Kidney epithelial cell (primary cell): ENCODE results near the gene DIP2A. TPM values are rescaled to one million over a fixed set of nuclear protein-coding genes. Genes with fewer than 3 reads are reported as not detected.

ENCODE experiments used
- DNase-seq: peaks from one replicate; pipeline ENCODE4 v3.0.0-alpha.2; 2010; ENCODE audit warnings: low read depth
- H3K27me3 ChIP-seq: 2 replicates; pipeline ENCODE4 v1.6.0; 2011; ENCODE audit warnings: low read length; ENCODE audit not compliant: control insufficient read depth, insufficient read depth
- H3K36me3 ChIP-seq: 2 replicates; pipeline ENCODE4 v1.5.1; 2011; ENCODE audit warnings: low read length; ENCODE audit not compliant: control insufficient read depth, insufficient read depth
- H3K4me3 ChIP-seq: 2 replicates; pipeline ENCODE4 v1.5.1; 2011; ENCODE audit warnings: low read depth, mild to moderate bottlenecking, control low read depth, low read length
- total RNA-seq: library from RNA; depleted of rRNA; stranded (reverse); fragments of >200 nt; gene quantifications from 2 replicates; pipeline ENCODE4 v1.2.3, GENCODE V29; 2015
- TF ChIP-seq, protein P1 (sequence below): IDR thresholded peaks from 2 replicates; pipeline ENCODE4 v1.5.1; 2011; ENCODE audit warnings: mild to moderate bottlenecking, moderate library complexity, low read length, control low read depth, inconsistent platforms; ENCODE audit not compliant: insufficient read depth, poor library complexity, severe bottlenecking

Gene DIP2A
- total RNA-seq, 1 donor from 2014 or later = 16.0 TPM

DNA sequence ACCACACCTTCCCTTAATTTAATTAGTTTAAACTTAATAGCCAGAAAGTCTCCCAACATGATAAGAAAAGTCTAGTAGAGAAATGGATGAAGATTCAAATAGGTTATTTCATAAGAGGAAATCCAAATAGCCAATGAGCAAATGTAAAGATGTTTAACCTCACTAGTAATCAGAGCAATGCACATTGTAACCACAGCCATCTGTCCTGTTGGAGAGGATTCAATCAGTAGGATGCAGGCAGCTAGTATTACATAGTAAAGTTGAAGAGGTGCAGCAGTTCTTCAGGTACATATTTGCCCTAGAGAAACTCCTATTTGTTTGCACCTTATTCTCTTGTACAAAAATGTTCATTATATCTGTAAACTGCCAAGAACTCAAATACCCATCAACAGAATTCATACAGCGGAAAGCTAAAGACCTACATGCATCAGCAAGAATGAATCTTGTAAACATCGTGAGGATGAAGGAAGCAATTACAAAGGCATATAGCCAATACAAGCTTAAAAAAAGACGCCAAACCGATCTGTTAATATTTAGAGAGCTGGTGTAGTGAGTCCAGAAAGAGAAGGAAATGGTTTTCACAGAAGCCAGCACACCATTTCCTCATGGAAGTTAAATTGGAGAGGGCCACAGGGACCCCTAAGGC, 27.9 kb downstream of the DIP2A start:
- TF ChIP-seq, protein P1, sequence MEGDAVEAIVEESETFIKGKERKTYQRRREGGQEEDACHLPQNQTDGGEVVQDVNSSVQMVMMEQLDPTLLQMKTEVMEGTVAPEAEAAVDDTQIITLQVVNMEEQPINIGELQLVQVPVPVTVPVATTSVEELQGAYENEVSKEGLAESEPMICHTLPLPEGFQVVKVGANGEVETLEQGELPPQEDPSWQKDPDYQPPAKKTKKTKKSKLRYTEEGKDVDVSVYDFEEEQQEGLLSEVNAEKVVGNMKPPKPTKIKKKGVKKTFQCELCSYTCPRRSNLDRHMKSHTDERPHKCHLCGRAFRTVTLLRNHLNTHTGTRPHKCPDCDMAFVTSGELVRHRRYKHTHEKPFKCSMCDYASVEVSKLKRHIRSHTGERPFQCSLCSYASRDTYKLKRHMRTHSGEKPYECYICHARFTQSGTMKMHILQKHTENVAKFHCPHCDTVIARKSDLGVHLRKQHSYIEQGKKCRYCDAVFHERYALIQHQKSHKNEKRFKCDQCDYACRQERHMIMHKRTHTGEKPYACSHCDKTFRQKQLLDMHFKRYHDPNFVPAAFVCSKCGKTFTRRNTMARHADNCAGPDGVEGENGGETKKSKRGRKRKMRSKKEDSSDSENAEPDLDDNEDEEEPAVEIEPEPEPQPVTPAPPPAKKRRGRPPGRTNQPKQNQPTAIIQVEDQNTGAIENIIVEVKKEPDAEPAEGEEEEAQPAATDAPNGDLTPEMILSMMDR = no peak
- Histone ChIP-seq H3K4me3 (no peak overlapping the region), H3K36me3 (no peaks in the 10 kb centered on the region), H3K27me3 (no peaks in the 10 kb centered on the region)
- no peak for DNase-seq

DNA sequence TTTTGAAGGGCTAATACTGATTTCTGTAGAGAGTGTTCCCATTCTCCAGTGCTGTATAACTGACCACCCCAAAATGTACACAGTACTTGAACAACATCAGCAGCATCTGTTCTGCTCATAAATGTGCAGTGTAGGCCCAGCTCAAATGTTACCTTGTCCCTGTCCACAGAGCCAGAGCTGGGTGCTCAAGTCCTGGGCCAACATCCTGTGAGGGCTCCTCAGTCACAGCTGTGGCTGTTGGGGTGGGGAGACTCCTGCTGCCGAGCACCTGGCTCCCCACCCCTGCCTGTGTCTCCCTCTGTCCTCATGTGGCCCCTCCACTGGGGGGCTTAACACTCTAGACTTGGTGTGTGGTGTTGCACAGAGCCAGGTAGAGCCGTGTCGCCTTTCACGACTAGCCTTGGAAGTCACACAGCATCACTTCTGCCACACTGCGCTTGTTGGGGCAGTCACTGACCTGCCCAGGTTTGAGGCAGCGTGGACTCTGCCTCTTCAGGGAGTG, 30.5 kb downstream of the DIP2A start:
- Histone ChIP-seq H3K4me3 (no peak overlapping the region), H3K36me3 (no peaks in the 10 kb centered on the region), H3K27me3 (no peaks in the 10 kb centered on the region)
- no peak for DNase-seq
- TF ChIP-seq, protein P1 = no peak

DNA sequence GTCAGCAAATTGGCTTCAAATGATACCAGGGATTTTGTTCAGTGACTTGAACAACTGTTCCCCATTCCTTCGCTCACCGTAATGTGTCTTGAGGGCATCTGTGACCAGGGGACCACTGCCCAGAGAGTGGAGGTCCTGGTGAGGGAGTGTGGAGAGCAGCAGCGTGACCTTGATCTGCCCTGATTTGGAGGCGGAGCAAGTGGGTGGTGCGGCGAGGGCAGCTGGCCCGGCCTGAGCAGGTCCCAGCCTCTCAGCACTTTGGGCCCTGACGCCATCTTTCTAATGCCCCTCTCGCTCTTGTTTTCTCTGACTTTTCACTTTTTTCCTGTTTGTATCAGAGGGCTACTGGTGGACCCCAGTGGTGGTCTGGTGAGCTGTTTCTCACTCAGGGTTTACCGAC, 31.1 kb downstream of the DIP2A start:
- Histone ChIP-seq H3K4me3 (no peak overlapping the region), H3K27me3 (no peaks in the 10 kb centered on the region), H3K36me3 (no peaks in the 10 kb centered on the region)
- TF ChIP-seq, protein P1 = no peak
- DNase-seq = no peak

DNA sequence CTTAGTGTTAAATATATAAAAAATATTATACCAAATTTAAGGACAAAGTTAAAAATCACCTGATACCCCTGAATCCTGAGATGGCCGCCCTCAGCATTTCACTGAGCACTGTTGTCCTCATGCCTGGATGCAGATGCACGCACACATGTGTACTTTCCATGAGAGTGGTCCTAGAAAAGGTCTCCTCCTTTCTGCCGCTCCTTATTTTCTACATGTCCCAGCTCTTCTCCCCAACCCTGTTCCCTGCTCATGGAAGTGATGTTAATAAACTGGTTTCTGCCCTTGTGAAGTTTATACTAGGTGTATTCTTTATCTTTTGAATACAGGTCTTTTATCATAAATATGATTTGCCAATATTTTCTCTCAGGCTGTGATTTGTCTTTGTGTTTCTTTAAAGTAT, 32.9 kb downstream of the DIP2A start:
- Histone ChIP-seq H3K27me3 (no peaks in the 10 kb centered on the region), H3K4me3 (no peak overlapping the region), H3K36me3 (no peaks in the 10 kb centered on the region)
- no peak for DNase-seq
- TF ChIP-seq, protein P1 = no peak

DNA sequence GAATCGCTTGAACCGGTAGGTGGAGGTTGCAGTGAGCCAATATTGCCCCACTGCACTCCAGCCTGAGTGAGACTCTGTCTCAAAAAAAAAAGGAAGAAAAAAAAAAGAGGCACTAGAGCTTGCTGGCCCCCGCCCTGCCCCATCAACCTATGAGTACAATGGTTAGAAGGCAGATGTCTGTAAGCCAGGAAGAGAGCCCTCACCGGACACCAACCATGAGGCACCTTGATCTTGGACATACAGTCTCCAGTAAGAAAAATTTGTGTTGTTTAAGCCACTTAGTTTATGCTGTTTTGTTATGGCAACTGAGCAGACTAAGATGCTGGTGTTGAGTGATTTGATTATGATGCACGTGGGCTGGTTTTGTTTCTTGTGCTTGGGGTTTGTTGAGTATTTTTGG, 34.2 kb downstream of the DIP2A start:
- TF ChIP-seq, protein P1 = no peak
- no peaks in the 10 kb centered on the region for H3K36me3 ChIP-seq
- no peaks in the 10 kb centered on the region for H3K27me3 ChIP-seq
- H3K4me3 ChIP-seq = no peak overlapping the region
- DNase-seq = no peak

DNA sequence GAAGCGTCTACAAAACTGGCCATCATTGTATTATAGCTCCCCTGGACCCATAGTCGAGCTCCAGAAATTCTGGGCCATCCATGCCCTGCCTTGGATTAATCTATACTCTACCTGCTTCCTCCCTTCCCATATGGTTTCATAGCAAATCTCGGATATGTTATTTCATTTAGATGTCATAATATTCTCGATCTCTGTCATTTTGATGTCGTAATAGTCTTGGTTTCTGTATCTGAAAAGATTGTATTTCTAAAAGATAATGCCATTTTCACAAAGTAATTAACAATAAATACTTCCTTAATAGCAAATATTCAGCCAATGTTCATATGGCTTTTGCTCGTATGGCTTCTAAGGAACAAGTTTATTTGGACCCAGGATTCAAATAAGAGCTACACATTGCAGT, 35.1 kb downstream of the DIP2A start:
- Histone ChIP-seq H3K27me3 (no peaks in the 10 kb centered on the region), H3K36me3 (no peaks in the 10 kb centered on the region), H3K4me3 (no peak overlapping the region)
- TF ChIP-seq, protein P1 = no peak
- no peak for DNase-seq
